Liver (tissue), 9 donors: ENCODE results near the gene SGO1. TPM values are rescaled to one million over a fixed set of nuclear protein-coding genes. Genes with fewer than 3 reads are reported as not detected.

Source experiments
- DNase-seq: peaks from one replicate; pipeline ENCODE4 v3.0.0-alpha.2; 2017; ENCODE audit warnings: low spot score
- H3K27ac ChIP-seq, 2 donors: one replicate each; pipeline ENCODE4 v1.7.0; 2013; ENCODE audit warnings: inconsistent platforms in 2 of 2, low read length in 2 of 2, control low read depth in 1 of 2, low read depth in 1 of 2, mild to moderate bottlenecking in 1 of 2
- H3K27me3 ChIP-seq, 4 donors: one replicate each; pipeline versions ENCODE4 v1.6.1 to v1.7.0; 2013; ENCODE audit warnings: low read length in 3 of 4, inconsistent platforms in 1 of 4, mild to moderate bottlenecking in 1 of 4, moderate library complexity in 1 of 4; ENCODE audit not compliant: control insufficient read depth in 4 of 4, insufficient read depth in 4 of 4
- H3K36me3 ChIP-seq, 4 donors: one replicate each; pipeline versions ENCODE4 v1.6.1 to v1.7.0; 2013; ENCODE audit warnings: low read length in 3 of 4, mild to moderate bottlenecking in 3 of 4, low read depth in 1 of 4, moderate library complexity in 1 of 4; ENCODE audit not compliant: control insufficient read depth in 4 of 4, insufficient read depth in 3 of 4
- H3K4me1 ChIP-seq, 4 donors: one replicate each; pipeline versions ENCODE4 v1.6.1 to v1.7.0; 2013; ENCODE audit warnings: low read length in 3 of 4, mild to moderate bottlenecking in 3 of 4, moderate library complexity in 1 of 4; ENCODE audit not compliant: control insufficient read depth in 4 of 4, insufficient read depth in 4 of 4
- H3K4me3 ChIP-seq, 3 donors: one replicate each; pipeline versions ENCODE4 v1.6.1 to v1.7.0; 2013; ENCODE audit warnings: low read length in 3 of 3, control low read depth in 1 of 3, low read depth in 1 of 3, mild to moderate bottlenecking in 1 of 3
- H3K9ac ChIP-seq, 2 donors: one replicate each; pipeline ENCODE4 v1.7.0; 2013; ENCODE audit warnings: low read length in 2 of 2, mild to moderate bottlenecking in 2 of 2, moderate library complexity in 2 of 2, control low read depth in 1 of 2, low read depth in 1 of 2
- H3K9me3 ChIP-seq, 4 donors: one replicate each; pipeline versions ENCODE4 v1.6.1 to v1.7.0; 2013; ENCODE audit warnings: low read length in 3 of 4; ENCODE audit not compliant: control insufficient read depth in 4 of 4
- ATF3 ChIP-seq: IDR thresholded peaks from 2 replicates; pipeline ENCODE4 v1.6.1; 2016; ENCODE audit warnings: antibody characterized with exemption
- CTCF ChIP-seq: fragments of 150-350 bp; IDR thresholded peaks from 2 replicates; pipeline ENCODE4 v1.5.1; 2017; ENCODE audit warnings: improper control_type of control experiment, low read depth, low read length; ENCODE audit not compliant: missing input control
- EGR1 ChIP-seq, 2 donors: IDR thresholded peaks; 2 replicates each; pipeline ENCODE4 v1.6.1; 2016 to 2018; ENCODE audit warnings: antibody characterized with exemption in 2 of 2, low read depth in 2 of 2
- FOXA2 ChIP-seq: IDR thresholded peaks from 2 replicates; pipeline ENCODE4 v1.6.1; 2016; ENCODE audit warnings: antibody characterized with exemption
- GABPA ChIP-seq, 2 donors: IDR thresholded peaks in 1 of 2; conservative IDR thresholded peaks in 1 of 2; 2 replicates each; pipeline ENCODE4 v1.6.1; 2016; ENCODE audit warnings: antibody characterized with exemption in 2 of 2, mild to moderate bottlenecking in 1 of 2, moderate library complexity in 1 of 2
- HNF4A ChIP-seq, 2 donors: conservative IDR thresholded peaks; 2 replicates each; pipeline ENCODE4 v1.6.1; 2016; ENCODE audit warnings: antibody characterized with exemption in 2 of 2, mild to moderate bottlenecking in 2 of 2
- JUND ChIP-seq, 2 donors: IDR thresholded peaks; 2 replicates each; pipeline ENCODE4 v1.6.1; 2016; ENCODE audit warnings: antibody characterized with exemption in 2 of 2
- NR2F2 ChIP-seq: IDR thresholded peaks from 2 replicates; pipeline ENCODE4 v1.6.1; 2016; ENCODE audit warnings: antibody characterized with exemption
- RAD21 ChIP-seq, 2 donors: IDR thresholded peaks; 2 replicates each; pipeline ENCODE4 v1.6.1; 2016; ENCODE audit warnings: antibody characterized with exemption in 2 of 2, mild to moderate bottlenecking in 2 of 2
- REST ChIP-seq: IDR thresholded peaks from 2 replicates; pipeline ENCODE4 v1.6.1; 2016; ENCODE audit warnings: antibody characterized with exemption, mild to moderate bottlenecking
- RXRA ChIP-seq, 2 donors: IDR thresholded peaks; 2 replicates each; pipeline ENCODE4 v1.6.1; 2017 to 2018; ENCODE audit warnings: antibody characterized with exemption in 2 of 2, mild to moderate bottlenecking in 1 of 2
- SP1 ChIP-seq: IDR thresholded peaks from 2 replicates; pipeline ENCODE4 v1.6.1; 2018; ENCODE audit warnings: antibody characterized with exemption, mild to moderate bottlenecking
- TAF1 ChIP-seq: conservative IDR thresholded peaks from 2 replicates; pipeline ENCODE4 v1.6.1; 2016; ENCODE audit warnings: antibody characterized with exemption, mild to moderate bottlenecking
- YY1 ChIP-seq: IDR thresholded peaks from 2 replicates; pipeline ENCODE4 v1.6.1; 2016; ENCODE audit warnings: antibody characterized with exemption, mild to moderate bottlenecking
- ZBTB33 ChIP-seq: IDR thresholded peaks from 2 replicates; pipeline ENCODE4 v1.6.1; 2016; ENCODE audit warnings: antibody characterized with exemption
- WGBS: extraction: QIAGEN DNeasy Blood & Tissue Kit; methylation state at CpG from one replicate; pipeline ENCODE4 v1.1.7; 2013; 5-methylcytosine and 5-hydroxymethylcytosine counted together
- polyA plus RNA-seq, 2 donors: library from polyadenylated mRNA; stranded (reverse) in 1 of 2; unstranded in 1 of 2; fragments of 200-250 nt in 1 of 2; fragments of >200 nt in 1 of 2; fragmentation: Nextera tagmentation in 1 of 2; extraction: Ambion mirVana in 1 of 2; gene quantifications; one replicate each; pipeline versions ENCODE4 v1.2.1 to v1.2.3, GENCODE V29; 2013 to 2015
- total RNA-seq, 2 donors: library from RNA; depleted of rRNA; stranded (reverse); fragments of >200 nt; gene quantifications; one replicate each; pipeline ENCODE4 v1.2.3, GENCODE V29; 2014
- donor health status: healthy.
- donor health status: healthy.
- donor health status: healthy.
- donor health status: healthy.
- donor health status: healthy.

Gene SGO1
- total and polyA plus RNA-seq, 4 donors = 0.42 to 9.6 (median 0.71) TPM

- no peak overlapping the region for H3K9ac ChIP-seq
- no peaks in the 10 kb centered on the region for H3K9me3 ChIP-seq
- no peak overlapping the region for H3K27ac ChIP-seq
- TF ChIP-seq REST (no peak), ZBTB33 (no peak), YY1 (no peak), HNF4A (conservative IDR thresholded peaks at IDR 0.05) (no peak), JUND (IDR thresholded peaks at IDR 0.05) (no peak), RAD21 (IDR thresholded peaks at IDR 0.05) (no peak), GABPA (IDR thresholded peaks at IDR 0.05 in 1 of 2, conservative IDR thresholded peaks at IDR 0.05 in 1 of 2) (no peak), EGR1 (IDR thresholded peaks at IDR 0.05; ENCODE audit: low read depth in 2 of 2) (no peak), RXRA (IDR thresholded peaks at IDR 0.05) (no peak), SP1 (no peak)
- H3K36me3 ChIP-seq = no peaks in the 10 kb centered on the region
- WGBS = 99% methylated on average over 2 of the region's 2 CpGs
- no peak for DNase-seq
- no peaks in the 10 kb centered on the region for H3K27me3 ChIP-seq
- no peaks in the 10 kb centered on the region for H3K4me1 ChIP-seq
- H3K4me3 ChIP-seq = no peak overlapping the region
These were observed 24.3 kb downstream of the SGO1 start for GRCh38 chr3:20161714-20162113.

GRCh38 chr3:20160230-20160629, 25.8 kb downstream of the SGO1 start:
- no peak overlapping the region for H3K27ac ChIP-seq
- TF ChIP-seq CTCF (no peak), HNF4A (conservative IDR thresholded peaks at IDR 0.05) (no peak), RAD21 (IDR thresholded peaks at IDR 0.05) (no peak), FOXA2 (no peak), ATF3 (no peak), SP1 (no peak), TAF1 (no peak), JUND (IDR thresholded peaks at IDR 0.05) (no peak), EGR1 (IDR thresholded peaks at IDR 0.05; ENCODE audit: low read depth in 2 of 2) (no peak), NR2F2 (no peak), YY1 (no peak)

More at GRCh38 chr3:20160230-20160629, 25.8 kb downstream of the SGO1 start:
- H3K9me3 ChIP-seq = no peaks in the 10 kb centered on the region
- DNase-seq = no peak
- H3K4me1 ChIP-seq = no peaks in the 10 kb centered on the region
- peaks cover 0 to 3% (median 0%) of the 10 kb centered on the region in 4 donors for H3K36me3 ChIP-seq
- no peak overlapping the region for H3K9ac ChIP-seq
- H3K4me3 ChIP-seq = no peak overlapping the region
- no peaks in the 10 kb centered on the region for H3K27me3 ChIP-seq
